ENCODE results near the gene TBL2. TPM values are rescaled to one million over a fixed set of nuclear protein-coding genes. Genes with fewer than 3 reads are reported as not detected.

TBL2 gene
- total and polyA plus RNA-seq, 2 of the 4 experiments (the other 2 are of a cell fraction): 72.6 to 94.1 TPM

DNA sequence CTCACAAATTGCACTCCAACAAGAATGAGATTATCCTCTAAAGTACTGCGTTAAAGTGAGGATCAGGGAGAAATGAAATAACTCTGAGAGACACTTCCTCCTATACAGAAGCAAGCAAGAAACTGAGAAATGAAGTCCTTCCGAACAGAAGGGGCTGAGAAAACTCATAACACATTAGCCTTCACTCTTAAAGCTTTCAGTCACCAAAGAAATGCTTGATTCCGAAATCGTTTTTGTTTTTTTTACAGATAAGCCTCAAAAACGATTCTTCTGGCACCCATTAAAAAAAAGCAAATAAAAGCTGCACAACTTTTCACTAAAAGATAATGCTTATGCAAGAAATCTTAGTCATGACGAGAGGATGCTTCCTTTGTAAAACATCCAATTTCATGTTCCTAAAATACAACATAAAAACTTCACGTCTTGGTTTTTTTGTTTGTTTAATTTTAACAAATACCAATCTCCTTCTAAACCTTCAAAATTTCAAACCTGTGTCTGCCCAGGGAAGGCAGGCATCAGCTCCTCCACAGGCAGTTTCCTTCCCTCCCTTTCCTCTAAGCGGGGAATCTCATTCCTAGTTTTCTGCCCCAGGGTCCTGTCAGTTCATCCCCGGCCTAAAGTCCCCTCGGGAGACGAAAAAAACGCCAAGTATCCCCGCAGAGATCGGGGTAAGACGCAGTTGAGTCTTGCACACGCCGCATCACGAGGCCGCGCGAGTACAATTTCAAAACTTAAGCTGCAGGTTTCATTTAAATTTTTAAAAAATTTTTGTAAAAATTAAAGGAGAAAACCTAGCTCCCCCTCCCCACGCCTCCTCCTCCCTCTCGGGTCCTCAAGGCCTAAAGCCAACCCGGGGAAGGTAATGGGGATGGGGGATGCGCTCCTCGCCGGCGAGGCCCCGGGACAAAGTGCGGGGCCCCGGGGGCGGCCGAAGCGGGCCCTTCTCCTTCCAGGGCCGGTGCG, 57.4 kb downstream of the TBL2 start:
- Histone ChIP-seq H3K23ac (ENCODE audit: low read depth, low read length) (peak overlapping the region; percentile 92), H3K27me3 (ENCODE audit: control insufficient read depth, insufficient read depth, low read length) (no peaks in the 10 kb centered on the region), H2AK5ac (ENCODE audit: low read depth, low read length) (peak overlapping the region; percentile 78), H2BK5ac (ENCODE audit: low read depth, low read length, poor library complexity, severe bottlenecking) (peak overlapping the region; percentile 75), H4K20me1 (ENCODE audit: insufficient read depth, low read length) (peaks cover 45% of the 10 kb centered on the region), H3K18ac (ENCODE audit: low read depth, low read length) (peak overlapping the region; percentile 50), H2BK120ac (ENCODE audit: low read depth, low read length) (no peak overlapping the region), H3K4me3 (ENCODE audit: insufficient read depth, low read depth, low read length) (peak overlapping the region; percentile 60), H3K9me1 (ENCODE audit: insufficient read depth, low read length) (peaks cover 5% of the 10 kb centered on the region), H3K79me1 (ENCODE audit: low read depth in 1 of 2, low read length in 2 of 2) (peaks cover 0 to 22% of the 10 kb centered on the region in 2 experiments; a peak in 2 of 4 replicates), H3K27ac (ENCODE audit: insufficient read depth, low read length) (peak overlapping the region; percentile 98), H2BK15ac (ENCODE audit: low read depth, low read length) (no peak overlapping the region), H3K14ac (replicated peaks; ENCODE audit: low read depth, low read length) (peak overlapping the region; percentile 54), H3K4ac (ENCODE audit: low read depth, low read length) (peak overlapping the region; percentile 73), H2BK20ac (ENCODE audit: low read depth, low read length) (no peak overlapping the region), H3K4me1 (ENCODE audit: control insufficient read depth, insufficient read depth, low read length) (peaks cover 6% of the 10 kb centered on the region), H3K9ac (ENCODE audit: low read depth, low read length) (peak overlapping the region; percentile 99), H3K56ac (ENCODE audit: extremely low read depth, insufficient read depth, low read length) (peak overlapping the region; percentile 61), H2AK9ac (replicated peaks; ENCODE audit: low read depth, low read length, poor library complexity) (peak overlapping the region; percentile 94), H4K8ac (ENCODE audit: low read depth in 2 of 2, low read length in 2 of 2) (peak overlapping the region; percentile 20; a peak in 3 of 4 replicates), H4K5ac (ENCODE audit: low read depth, low read length) (peak overlapping the region; percentile 7; the same call in 1 of the 2 replicates), H3K4me2 (ENCODE audit: low read depth, low read length) (peak overlapping the region; percentile 89), H3K9me3 (ENCODE audit: control insufficient read depth, insufficient read depth, low read length) (no peaks in the 10 kb centered on the region), H3K36me3 (ENCODE audit: control insufficient read depth, insufficient read depth, low read length) (peaks cover 8% of the 10 kb centered on the region), H2AFZ (replicated peaks; ENCODE audit: low read length, poor library complexity) (peak overlapping the region; percentile 93), H4K91ac (ENCODE audit: insufficient read depth, low read depth, low read length) (peak overlapping the region; percentile 20)
- DNase-seq (peak; percentile 30), ATAC-seq (ENCODE audit: low read depth) (no peak)
- in situ Hi-C loops (cut with MboI; ENCODE audit: low sequenced_read_pairs): no loop called here
- POLR2A ChIA-PET (ENCODE audit: unreplicated experiment): interaction anchor here (0.6 kb wide), 2 partner anchors 56 to 183 kb away, joined by 7 to 10 read pairs; no protein-coding TSS in a partner anchor
- CTCF ChIA-PET: interaction anchor here (0.7 to 0.8 kb wide), 2 partner anchors 26 to 196 kb away, joined by 3 read pairs; no protein-coding TSS in a partner anchor
- intact Hi-C loops (cut with micrococcal nuclease): loop anchor here (5.0 kb wide), 1 partner anchor 146 kb away; the partner anchor contains the start of gene VPS37D
- no peak for TF ChIP-seq RFX5 (IDR thresholded peaks at IDR 0.05; ENCODE audit: low read depth, low read length)
- no peak for TF ChIP-seq RCOR1 (IDR thresholded peaks at IDR 0.05; ENCODE audit: insufficient replicate concordance, low read length)
- TF ChIP-seq, protein P1, sequence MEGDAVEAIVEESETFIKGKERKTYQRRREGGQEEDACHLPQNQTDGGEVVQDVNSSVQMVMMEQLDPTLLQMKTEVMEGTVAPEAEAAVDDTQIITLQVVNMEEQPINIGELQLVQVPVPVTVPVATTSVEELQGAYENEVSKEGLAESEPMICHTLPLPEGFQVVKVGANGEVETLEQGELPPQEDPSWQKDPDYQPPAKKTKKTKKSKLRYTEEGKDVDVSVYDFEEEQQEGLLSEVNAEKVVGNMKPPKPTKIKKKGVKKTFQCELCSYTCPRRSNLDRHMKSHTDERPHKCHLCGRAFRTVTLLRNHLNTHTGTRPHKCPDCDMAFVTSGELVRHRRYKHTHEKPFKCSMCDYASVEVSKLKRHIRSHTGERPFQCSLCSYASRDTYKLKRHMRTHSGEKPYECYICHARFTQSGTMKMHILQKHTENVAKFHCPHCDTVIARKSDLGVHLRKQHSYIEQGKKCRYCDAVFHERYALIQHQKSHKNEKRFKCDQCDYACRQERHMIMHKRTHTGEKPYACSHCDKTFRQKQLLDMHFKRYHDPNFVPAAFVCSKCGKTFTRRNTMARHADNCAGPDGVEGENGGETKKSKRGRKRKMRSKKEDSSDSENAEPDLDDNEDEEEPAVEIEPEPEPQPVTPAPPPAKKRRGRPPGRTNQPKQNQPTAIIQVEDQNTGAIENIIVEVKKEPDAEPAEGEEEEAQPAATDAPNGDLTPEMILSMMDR (conservative IDR thresholded peaks at IDR 0.05; ENCODE audit: low read depth, low read length): no peak
- TF ChIP-seq MXI1 (IDR thresholded peaks at IDR 0.05; ENCODE audit: borderline replicate concordance, low read depth, low read length): no peak
- TF ChIP-seq POLR2A (IDR thresholded peaks at IDR 0.05; ENCODE audit: low read depth, low read length): no peak
- TF ChIP-seq BHLHE40 (IDR thresholded peaks at IDR 0.05; ENCODE audit: low read depth, low read length): no peak
- peak; percentile 56 for TF ChIP-seq CEBPB (IDR thresholded peaks at IDR 0.05; ENCODE audit: low read depth, low read length)
- WGBS, 2 experiments (ENCODE audit: extremely low coverage in 2 of 2, insufficient read length in 1 of 2): 0% methylated on average over 15 of the region's 36 CpGs; no CpG with 5 or more reads in 1 of the 2 experiments
- no TSS peak for BruUV-seq (replicated peaks)
- dilution Hi-C loops (cut with HindIII; ENCODE audit: low sequenced_read_pairs, unreplicated experiment): no loop called here

Measured in IMR-90 (cell line).